HG02938 (cell line): ENCODE results near the gene SMYD5.
"Not testable (repeated sequence)": the region's sequence is repeated elsewhere in the genome, so short reads cannot be mapped to it uniquely, and the experiment has no call there.

Source experiments
- ATAC-seq: cut with Tn5 transposase; IDR thresholded peaks from one replicate; pipeline ENCODE4 v1.9.1; 2021; ENCODE audit warnings: mild to moderate bottlenecking, moderate library complexity; ENCODE audit not compliant: unreplicated experiment

SMYD5 gene

GRCh38 chr2:73214120-73215035 lies at the start of gene SMYD5:
TSS of gene SMYD5 (plus strand) at chr2:73214245. CDS start at chr2:73214267, 22 bp downstream.
- ATAC-seq = peak; percentile 88

- ATAC-seq = not testable (repeated sequence)
Measured at GRCh38 chr2:73165978-73166377, 48.1 kb upstream of the SMYD5 start.

GRCh38 chr2:73166813-73167212 lies 47.2 kb upstream of the SMYD5 start:
- not testable (repeated sequence) for ATAC-seq

- ATAC-seq = not testable (repeated sequence)
Measured at GRCh38 chr2:73168348-73168747, 45.7 kb upstream of the SMYD5 start.

GRCh38 chr2:73170341-73170740 lies 43.7 kb upstream of the SMYD5 start:
- ATAC-seq = not testable (repeated sequence)

GRCh38 chr2:73172963-73173362 lies 41.1 kb upstream of the SMYD5 start:
- ATAC-seq = peak; percentile 48

GRCh38 chr2:73173781-73174180 lies 40.3 kb upstream of the SMYD5 start:
- no peak for ATAC-seq

GRCh38 chr2:73174244-73174643 lies 39.8 kb upstream of the SMYD5 start:
- no peak for ATAC-seq

- no peak for ATAC-seq
Measured at GRCh38 chr2:73174941-73175662, 38.9 kb upstream of the SMYD5 start.

GRCh38 chr2:73175663-73176204 lies 38.3 kb upstream of the SMYD5 start:
- ATAC-seq = no peak

GRCh38 chr2:73176205-73176880 lies 37.7 kb upstream of the SMYD5 start:
- no peak for ATAC-seq

GRCh38 chr2:73176881-73177644 lies 37.0 kb upstream of the SMYD5 start:
- ATAC-seq = peak; percentile 75

- ATAC-seq = no peak
Measured at GRCh38 chr2:73177645-73178255, 36.3 kb upstream of the SMYD5 start.

GRCh38 chr2:73185965-73186364 lies 28.1 kb upstream of the SMYD5 start:
- ATAC-seq = no peak

GRCh38 chr2:73187549-73187948 lies 26.5 kb upstream of the SMYD5 start:
- no peak for ATAC-seq

GRCh38 chr2:73197579-73197978 lies 16.5 kb upstream of the SMYD5 start:
- no peak for ATAC-seq

GRCh38 chr2:73200281-73200680 lies 13.8 kb upstream of the SMYD5 start:
- not testable (repeated sequence) for ATAC-seq

- ATAC-seq = no peak
Measured at GRCh38 chr2:73202156-73203054, 11.6 kb upstream of the SMYD5 start, which contains the start of gene NOTO. TSS of gene NOTO (plus strand) at chr2:73202574. CDS start at chr2:73202667, 93 bp downstream.
